Measurements from ENCODE around the gene UBL5.

UBL5 gene

GRCh38 chr19:9862938-9863337, 35.2 kb downstream of the UBL5 start:
- TF ChIP-seq EZH2 (IDR thresholded peaks at IDR 0.05; ENCODE audit: borderline replicate concordance, low read length): no peak
- TF ChIP-seq, protein P1, sequence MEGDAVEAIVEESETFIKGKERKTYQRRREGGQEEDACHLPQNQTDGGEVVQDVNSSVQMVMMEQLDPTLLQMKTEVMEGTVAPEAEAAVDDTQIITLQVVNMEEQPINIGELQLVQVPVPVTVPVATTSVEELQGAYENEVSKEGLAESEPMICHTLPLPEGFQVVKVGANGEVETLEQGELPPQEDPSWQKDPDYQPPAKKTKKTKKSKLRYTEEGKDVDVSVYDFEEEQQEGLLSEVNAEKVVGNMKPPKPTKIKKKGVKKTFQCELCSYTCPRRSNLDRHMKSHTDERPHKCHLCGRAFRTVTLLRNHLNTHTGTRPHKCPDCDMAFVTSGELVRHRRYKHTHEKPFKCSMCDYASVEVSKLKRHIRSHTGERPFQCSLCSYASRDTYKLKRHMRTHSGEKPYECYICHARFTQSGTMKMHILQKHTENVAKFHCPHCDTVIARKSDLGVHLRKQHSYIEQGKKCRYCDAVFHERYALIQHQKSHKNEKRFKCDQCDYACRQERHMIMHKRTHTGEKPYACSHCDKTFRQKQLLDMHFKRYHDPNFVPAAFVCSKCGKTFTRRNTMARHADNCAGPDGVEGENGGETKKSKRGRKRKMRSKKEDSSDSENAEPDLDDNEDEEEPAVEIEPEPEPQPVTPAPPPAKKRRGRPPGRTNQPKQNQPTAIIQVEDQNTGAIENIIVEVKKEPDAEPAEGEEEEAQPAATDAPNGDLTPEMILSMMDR (IDR thresholded peaks at IDR 0.05; ENCODE audit: low read length): no peak

GRCh38 chr19:9863759-9864158, 36.0 kb downstream of the UBL5 start:
- Histone ChIP-seq H3K79me2 (ENCODE audit: insufficient read depth, low read length) (no peaks in the 10 kb centered on the region), H3K4me2 (ENCODE audit: low read length) (no peak overlapping the region), H3K4me1 (ENCODE audit: insufficient read depth, low read length, severe bottlenecking) (no peaks in the 10 kb centered on the region), H3K9ac (ENCODE audit: low read length) (no peak overlapping the region), H3K27me3 (ENCODE audit: insufficient read depth, low read length) (no peaks in the 10 kb centered on the region; the same call in 1 of the 2 replicates), H3K9me2 (ENCODE audit: low read depth, low read length) (no peaks in the 10 kb centered on the region), H3F3A (ENCODE audit: insufficient read depth, low read length) (no peaks in the 10 kb centered on the region), H4K20me1 (ENCODE audit: insufficient read depth, low read length) (no peaks in the 10 kb centered on the region), H3K27ac (ENCODE audit: low read depth, low read length, poor library complexity, severe bottlenecking) (no peak overlapping the region), H3K9me3 (ENCODE audit: low read length) (no peaks in the 10 kb centered on the region), H2AFZ (ENCODE audit: low read length) (no peak overlapping the region), H3K36me3 (ENCODE audit: insufficient read depth, low read length) (no peaks in the 10 kb centered on the region), H3K4me3 (ENCODE audit: low read depth, low read length, poor library complexity, severe bottlenecking) (no peak overlapping the region)
- TF ChIP-seq EZH2 (IDR thresholded peaks at IDR 0.05; ENCODE audit: borderline replicate concordance, low read length): no peak
- TF ChIP-seq, protein P1 (IDR thresholded peaks at IDR 0.05; ENCODE audit: low read length): no peak

More at GRCh38 chr19:9862938-9863337, 35.2 kb downstream of the UBL5 start:
- no peaks in the 10 kb centered on the region; the same call in 1 of the 2 replicates for H3K27me3 ChIP-seq (ENCODE audit: insufficient read depth, low read length)
- no peaks in the 10 kb centered on the region for H3K9me2 ChIP-seq (ENCODE audit: low read depth, low read length)
- no peak overlapping the region for H2AFZ ChIP-seq (ENCODE audit: low read length)
- H3K4me1 ChIP-seq (ENCODE audit: insufficient read depth, low read length, severe bottlenecking): no peaks in the 10 kb centered on the region
- H3K9me3 ChIP-seq (ENCODE audit: low read length): no peaks in the 10 kb centered on the region
- no peaks in the 10 kb centered on the region for H3K36me3 ChIP-seq (ENCODE audit: insufficient read depth, low read length)
- H3K4me2 ChIP-seq (ENCODE audit: low read length): no peak overlapping the region
- no peak overlapping the region for H3K9ac ChIP-seq (ENCODE audit: low read length)
- H3K79me2 ChIP-seq (ENCODE audit: insufficient read depth, low read length): no peaks in the 10 kb centered on the region
- H4K20me1 ChIP-seq (ENCODE audit: insufficient read depth, low read length): no peaks in the 10 kb centered on the region
- H3K27ac ChIP-seq (ENCODE audit: low read depth, low read length, poor library complexity, severe bottlenecking): no peak overlapping the region
- no peaks in the 10 kb centered on the region for H3F3A ChIP-seq (ENCODE audit: insufficient read depth, low read length)
- H3K4me3 ChIP-seq (ENCODE audit: low read depth, low read length, poor library complexity, severe bottlenecking): no peak overlapping the region

DNA sequence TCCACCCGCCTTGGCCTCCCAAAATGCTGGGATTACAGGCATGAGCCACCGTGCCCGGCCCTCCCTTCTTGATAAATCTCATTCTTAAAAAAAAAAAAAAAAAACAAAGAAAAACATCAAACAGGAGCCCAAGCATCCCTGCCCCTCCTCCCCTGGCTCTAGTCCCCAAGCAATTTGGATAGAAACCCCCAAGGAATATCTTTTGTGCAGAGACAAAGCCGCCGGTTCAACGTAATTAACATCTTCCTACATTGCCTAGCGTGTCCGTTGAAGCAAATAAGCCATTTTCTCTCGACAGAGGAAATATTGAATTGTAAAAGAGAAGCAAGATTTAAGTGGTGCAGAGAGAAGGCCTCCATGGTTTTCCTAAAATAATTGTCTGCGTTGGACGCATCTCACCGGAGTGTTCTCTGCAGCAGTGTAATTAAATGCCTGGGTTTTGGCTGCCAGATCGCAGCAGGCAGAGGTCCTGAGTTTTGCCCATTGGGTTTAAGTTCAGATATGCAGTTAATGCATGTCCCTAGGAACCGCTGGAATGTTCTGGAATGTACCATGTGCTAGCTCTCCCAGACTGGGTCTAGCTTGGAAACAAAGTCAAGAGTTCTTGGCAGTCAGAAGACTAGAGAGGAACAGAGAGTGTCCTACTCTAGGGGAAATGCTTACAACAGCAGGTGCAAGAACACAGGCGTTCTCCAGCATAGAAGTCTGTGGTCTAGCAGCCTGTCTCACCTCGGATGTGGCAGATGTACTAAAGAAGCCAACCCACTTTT, 38.2 kb downstream of the UBL5 start:
- Histone ChIP-seq H3K79me2 (ENCODE audit: insufficient read depth, low read length) (no peaks in the 10 kb centered on the region), H3K4me3 (ENCODE audit: low read depth, low read length, poor library complexity, severe bottlenecking) (no peak overlapping the region), H3F3A (ENCODE audit: insufficient read depth, low read length) (no peaks in the 10 kb centered on the region), H3K27ac (ENCODE audit: low read depth, low read length, poor library complexity, severe bottlenecking) (no peak overlapping the region), H3K9ac (ENCODE audit: low read length) (no peak overlapping the region), H4K20me1 (ENCODE audit: insufficient read depth, low read length) (no peaks in the 10 kb centered on the region), H3K9me2 (ENCODE audit: low read depth, low read length) (no peaks in the 10 kb centered on the region), H3K4me1 (ENCODE audit: insufficient read depth, low read length, severe bottlenecking) (no peaks in the 10 kb centered on the region), H2AFZ (ENCODE audit: low read length) (no peak overlapping the region), H3K36me3 (ENCODE audit: insufficient read depth, low read length) (no peaks in the 10 kb centered on the region), H3K4me2 (ENCODE audit: low read length) (no peak overlapping the region), H3K27me3 (ENCODE audit: insufficient read depth, low read length) (no peaks in the 10 kb centered on the region; the same call in 1 of the 2 replicates), H3K9me3 (ENCODE audit: low read length) (no peaks in the 10 kb centered on the region)
- TF ChIP-seq, protein P1 (IDR thresholded peaks at IDR 0.05; ENCODE audit: low read length): no peak
- no peak for TF ChIP-seq EZH2 (IDR thresholded peaks at IDR 0.05; ENCODE audit: borderline replicate concordance, low read length)
